C1 segment of cervical spinal cord (tissue), 14 donors: Measurements from ENCODE around the gene F8A3.
"Not testable (repeated sequence)": the region's sequence is repeated elsewhere in the genome, so short reads cannot be mapped to it uniquely, and the experiment has no call there.

Experiments
- DNase-seq, 14 donors: peaks; one replicate each; lab custom pipeline; 2025; lab: John Stamatoyannopoulos, UW

F8A3 gene

DNA sequence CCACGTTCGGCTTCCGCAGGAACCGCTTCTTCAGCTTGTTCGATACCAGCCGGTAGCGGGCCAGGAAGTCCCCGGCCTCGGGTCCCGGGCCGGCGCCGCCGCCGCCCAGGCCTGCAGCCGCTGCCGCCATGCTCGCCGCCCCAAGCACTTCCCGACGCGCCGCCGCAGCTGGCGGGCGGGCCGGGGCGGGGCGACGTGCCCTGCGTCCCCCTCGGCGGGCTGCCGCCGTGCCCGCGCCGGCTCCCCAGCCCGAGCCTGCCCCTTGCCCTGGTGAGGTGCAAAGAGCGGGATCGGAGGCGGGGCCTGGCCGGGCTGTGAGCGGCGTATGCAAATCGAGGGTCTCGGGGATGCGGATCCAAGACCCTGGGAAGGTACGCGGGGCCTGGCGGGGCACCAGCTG lies at the start of gene F8A3:
F8A3 (minus strand) TSS at position 150 of the 400 bp plus-strand sequence; CDS start at position 130, 20 bp downstream.
- not testable (repeated sequence) for DNase-seq

- no peak for DNase-seq
Measured at GRCh38 chrX:155505296-155505695, 46.9 kb upstream of the F8A3 start.

- not testable (repeated sequence) for DNase-seq
Measured at GRCh38 chrX:155495134-155495533, 36.7 kb upstream of the F8A3 start.

- DNase-seq: not testable (repeated sequence)
Measured at GRCh38 chrX:155491421-155491820, 33.0 kb upstream of the F8A3 start.

GRCh38 chrX:155477136-155477535 lies 18.7 kb upstream of the F8A3 start:
- DNase-seq: not testable (repeated sequence)

- not testable (repeated sequence) for DNase-seq
Measured at GRCh38 chrX:155466269-155466938, 8.0 kb upstream of the F8A3 start.

GRCh38 chrX:155460501-155460900 lies 2.1 kb upstream of the F8A3 start:
- DNase-seq: not testable (repeated sequence)

GRCh38 chrX:155457761-155458447 lies 516 bp downstream of the F8A3 start:
- DNase-seq: not testable (repeated sequence)

GRCh38 chrX:155441097-155441496 lies 17.3 kb downstream of the F8A3 start:
- no peak for DNase-seq

DNA sequence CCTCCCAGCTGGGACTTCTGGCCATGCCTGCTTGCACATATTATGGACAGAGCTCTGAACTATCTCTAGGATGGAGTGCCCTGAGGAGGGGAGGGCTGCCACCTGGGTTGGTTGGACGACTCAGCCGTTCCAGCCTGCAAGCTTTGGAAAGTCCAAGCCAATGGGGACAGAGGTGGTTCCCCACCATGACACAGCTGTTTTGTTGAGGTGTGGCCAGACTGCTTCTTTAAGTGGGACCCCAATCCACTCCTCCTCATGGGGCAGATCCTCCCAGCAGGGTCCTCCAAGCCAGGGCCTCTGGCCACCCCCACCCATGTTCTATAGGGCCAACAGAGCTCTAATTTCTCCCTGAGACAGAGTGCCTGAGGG lies 22.7 kb downstream of the F8A3 start:
- no peak for DNase-seq

- DNase-seq: no peak
Measured at GRCh38 chrX:155434906-155435743, 23.3 kb downstream of the F8A3 start.

- DNase-seq: no peak
Measured at GRCh38 chrX:155417769-155418168, 40.7 kb downstream of the F8A3 start.
